GM08714 (cell line): ENCODE data around the gene CLTB.

Source experiments
- H3K4me3 ChIP-seq: fragments of 200-500 bp; sonication (Bioruptor generic); 2 replicates; pipeline ENCODE4 v1.5.1; 2014; ENCODE audit warnings: mild to moderate bottlenecking, low read length, inconsistent platforms
- ZNF274 ChIP-seq: IDR thresholded peaks from 2 replicates; pipeline ENCODE4 v1.6.1; 2012; ENCODE audit warnings: mild to moderate bottlenecking, low read depth, low read length

Gene CLTB

GRCh38 chr5:176387384-176387925 is 28.9 kb downstream of the CLTB start:
- peak overlapping the region; percentile 82 for H3K4me3 ChIP-seq
- TF ChIP-seq ZNF274 = no peak

GRCh38 chr5:176386491-176386890 is 29.8 kb downstream of the CLTB start:
- no peak for TF ChIP-seq ZNF274
- peak overlapping the region; percentile 82; the same call in 1 of the 2 replicates for H3K4me3 ChIP-seq

GRCh38 chr5:176384991-176385390 is 31.3 kb downstream of the CLTB start:
- no peak for TF ChIP-seq ZNF274
- no peak overlapping the region for H3K4me3 ChIP-seq

- H3K4me3 ChIP-seq = no peak overlapping the region
- no peak for TF ChIP-seq ZNF274
These were observed 31.9 kb downstream of the CLTB start for GRCh38 chr5:176384366-176384930.

- no peak overlapping the region for H3K4me3 ChIP-seq
- TF ChIP-seq ZNF274 = no peak
These were observed 32.4 kb downstream of the CLTB start for GRCh38 chr5:176383961-176384360.

GRCh38 chr5:176383248-176383905 is 33.0 kb downstream of the CLTB start:
- no peak for TF ChIP-seq ZNF274
- no peak overlapping the region for H3K4me3 ChIP-seq

GRCh38 chr5:176382721-176383120 is 33.6 kb downstream of the CLTB start:
- no peak overlapping the region for H3K4me3 ChIP-seq
- TF ChIP-seq ZNF274 = no peak

- no peak overlapping the region for H3K4me3 ChIP-seq
- TF ChIP-seq ZNF274 = no peak
These were observed 34.4 kb downstream of the CLTB start for GRCh38 chr5:176381979-176382378.

- H3K4me3 ChIP-seq = no peak overlapping the region
- TF ChIP-seq ZNF274 = no peak
These were observed 34.9 kb downstream of the CLTB start for GRCh38 chr5:176381423-176381822.

GRCh38 chr5:176379881-176380280 is 36.5 kb downstream of the CLTB start:
- TF ChIP-seq ZNF274 = no peak
- H3K4me3 ChIP-seq = no peak overlapping the region

GRCh38 chr5:176373100-176373818 is 43.1 kb downstream of the CLTB start:
- TF ChIP-seq ZNF274 = no peak

GRCh38 chr5:176371621-176372539 is 44.5 kb downstream of the CLTB start:
- TF ChIP-seq ZNF274 = no peak
- no peak overlapping the region for H3K4me3 ChIP-seq

More at GRCh38 chr5:176373100-176373818, 43.1 kb downstream of the CLTB start:
- no peak overlapping the region for H3K4me3 ChIP-seq

GRCh38 chr5:176369934-176370711 is 46.2 kb downstream of the CLTB start:
- no peak for TF ChIP-seq ZNF274
- H3K4me3 ChIP-seq = no peak overlapping the region
